Measurements from ENCODE around the gene PTPRN.
"Not testable (repeated sequence)": the region's sequence is repeated elsewhere in the genome, so short reads cannot be mapped to it uniquely, and the experiment has no call there.

PTPRN gene

DNA sequence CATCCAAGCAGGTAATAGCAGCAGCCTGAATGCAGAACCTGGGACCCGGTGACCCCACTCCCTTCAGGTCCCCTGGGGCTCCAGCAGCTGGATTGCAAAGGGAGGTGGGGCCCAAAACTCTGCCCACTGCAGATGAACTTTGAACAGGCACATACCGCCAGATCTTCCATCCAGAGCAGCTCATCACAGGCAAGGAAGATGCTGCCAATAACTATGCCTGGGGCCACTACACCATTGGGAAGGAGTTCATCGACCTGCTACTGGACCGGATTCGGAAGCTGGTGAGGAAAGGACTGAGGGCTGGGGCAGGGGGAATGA lies 39.2 kb downstream of the PTPRN start:
- DNase-seq (ENCODE audit: low read depth, low spot score) = no peak

GRCh38 chr2:219269362-219270054 lies 39.7 kb downstream of the PTPRN start:
- DNase-seq (ENCODE audit: low read depth, low spot score) = no peak

DNA sequence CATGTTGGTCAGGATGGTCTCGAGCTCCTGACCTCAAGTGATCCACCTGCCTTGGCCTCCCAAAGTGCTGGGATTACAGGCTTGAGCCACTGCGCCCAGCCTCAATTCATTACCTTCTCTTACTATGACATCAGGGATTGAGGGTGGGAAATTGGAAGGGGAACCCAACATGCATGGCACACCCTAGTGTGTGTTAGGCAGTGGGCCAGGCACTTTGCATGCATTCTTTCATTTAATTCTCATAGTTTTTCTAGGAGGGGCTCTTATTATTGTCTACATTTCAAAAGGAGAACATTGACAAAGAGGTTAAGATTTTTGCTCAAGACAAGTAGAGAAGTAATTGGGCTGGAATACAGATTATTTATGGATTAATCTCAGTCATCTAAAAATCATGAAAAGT lies 40.9 kb downstream of the PTPRN start:
- DNase-seq (ENCODE audit: low read depth, low spot score) = no peak

DNA sequence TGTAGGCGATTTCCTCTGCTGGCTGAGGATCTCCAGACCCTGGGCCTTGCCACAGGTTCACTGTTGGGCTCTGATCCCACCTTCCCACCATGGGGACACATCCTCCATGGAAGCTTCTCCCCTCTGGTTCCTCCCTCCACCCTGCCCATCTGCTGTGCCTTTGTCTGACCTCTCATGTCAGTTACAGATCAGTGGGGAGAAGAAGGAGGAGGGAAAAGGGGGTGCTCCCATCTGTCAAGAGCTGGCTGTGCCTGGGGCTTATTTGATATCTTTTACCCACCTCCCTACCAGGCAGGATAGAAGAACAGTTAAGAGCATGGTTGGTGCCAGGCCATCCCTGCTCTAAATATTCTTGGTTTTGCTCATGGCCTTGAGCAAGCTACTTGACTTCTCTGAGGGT lies 42.3 kb downstream of the PTPRN start:
- DNase-seq (ENCODE audit: low read depth, low spot score) = no peak

- no peak for DNase-seq (ENCODE audit: low read depth, low spot score)
Observed at GRCh38 chr2:219266232-219266631, 43.0 kb downstream of the PTPRN start.

GRCh38 chr2:219261024-219261855 lies 48.0 kb downstream of the PTPRN start:
- no peak for DNase-seq (ENCODE audit: low read depth, low spot score)

- DNase-seq (ENCODE audit: low read depth, low spot score) = not testable (repeated sequence)
Observed at GRCh38 chr2:219258942-219259341, 50.3 kb downstream of the PTPRN start.

DNA sequence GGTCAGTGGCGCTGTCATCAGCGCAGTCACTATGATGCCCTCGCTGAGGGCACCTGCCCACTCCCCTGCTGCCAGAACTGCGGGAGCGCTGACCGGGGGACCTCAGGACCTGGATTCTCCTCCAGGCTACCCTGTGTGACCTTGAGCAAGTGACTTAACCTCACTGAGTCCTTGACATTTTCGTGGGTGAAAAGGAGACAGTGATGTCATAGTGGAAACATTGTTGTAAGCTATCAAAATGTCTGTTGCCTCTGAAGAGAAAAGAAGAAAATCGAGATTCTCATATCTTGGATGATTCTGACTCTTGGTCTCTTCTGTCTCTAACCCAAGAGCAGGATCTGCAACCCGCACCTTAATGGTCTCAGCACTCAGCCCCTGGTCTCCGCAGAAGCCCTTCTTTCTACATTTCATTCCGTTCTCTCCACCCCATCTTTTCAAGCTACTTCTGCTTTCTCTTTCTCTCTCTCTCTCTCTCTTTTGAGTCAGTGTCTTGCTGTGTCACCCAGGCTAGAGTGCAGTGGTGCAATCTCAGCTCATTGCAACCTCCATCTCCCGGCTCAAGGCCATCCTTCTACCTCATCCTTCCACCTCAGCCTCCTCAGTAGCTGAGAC lies 54.5 kb downstream of the PTPRN start:
- no peak for DNase-seq (ENCODE audit: low read depth, low spot score)

GRCh38 chr2:219253753-219254589 lies 55.2 kb downstream of the PTPRN start, which contains the start of gene TUBA4A:
TSS of gene TUBA4A (minus strand) at chr2:219253918. CDS start at chr2:219253858, 60 bp downstream.
- no peak for DNase-seq (ENCODE audit: low read depth, low spot score)

- DNase-seq (ENCODE audit: low read depth, low spot score) = no peak
Observed at GRCh38 chr2:219252900-219253752, 56.1 kb downstream of the PTPRN start, which contains the start of gene TUBA4B. TSS of gene TUBA4B (plus strand) at chr2:219253243. CDS start at chr2:219253408, 165 bp downstream.

- no peak for DNase-seq (ENCODE audit: low read depth, low spot score)
Observed at GRCh38 chr2:219252570-219252899, 56.7 kb downstream of the PTPRN start.

- no peak for DNase-seq (ENCODE audit: low read depth, low spot score)
Observed at GRCh38 chr2:219252084-219252483, 57.1 kb downstream of the PTPRN start.

- DNase-seq (ENCODE audit: low read depth, low spot score) = no peak
Observed at GRCh38 chr2:219251656-219252055, 57.5 kb downstream of the PTPRN start.

DNA sequence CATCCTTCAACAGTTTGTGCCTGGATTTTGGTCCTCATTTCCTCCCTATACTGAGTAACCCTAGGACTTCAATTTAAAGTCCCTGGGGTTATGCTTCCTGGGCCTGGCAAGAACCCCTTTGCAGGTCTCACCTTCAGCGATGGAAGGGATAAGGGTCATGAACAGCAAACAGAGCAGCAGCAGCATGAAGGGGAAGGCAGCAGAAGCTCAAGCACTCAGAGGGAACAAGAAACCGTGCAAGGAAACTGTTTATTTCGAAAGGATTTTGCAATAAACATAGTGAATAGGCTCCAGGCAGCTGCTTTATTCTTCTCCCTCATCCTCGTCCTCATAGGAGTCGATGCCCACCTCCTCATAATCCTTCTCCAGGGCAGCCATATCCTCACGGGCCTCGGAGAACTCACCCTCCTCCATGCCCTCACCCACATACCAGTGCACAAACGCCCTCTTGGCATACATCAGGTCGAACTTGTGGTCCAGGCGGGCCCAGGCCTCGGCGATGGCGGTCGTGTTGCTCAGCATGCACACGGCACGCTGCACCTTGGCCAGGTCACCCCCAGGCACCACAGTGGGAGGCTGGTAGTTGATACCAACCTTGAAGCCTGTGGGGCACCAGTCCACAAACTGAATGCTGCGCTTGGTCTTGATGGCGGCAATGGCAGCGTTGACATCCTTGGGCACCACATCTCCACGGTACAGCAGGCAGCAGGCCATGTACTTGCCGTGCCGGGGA lies 59.0 kb downstream of the PTPRN start:
- DNase-seq (ENCODE audit: low read depth, low spot score) = no peak

DNA sequence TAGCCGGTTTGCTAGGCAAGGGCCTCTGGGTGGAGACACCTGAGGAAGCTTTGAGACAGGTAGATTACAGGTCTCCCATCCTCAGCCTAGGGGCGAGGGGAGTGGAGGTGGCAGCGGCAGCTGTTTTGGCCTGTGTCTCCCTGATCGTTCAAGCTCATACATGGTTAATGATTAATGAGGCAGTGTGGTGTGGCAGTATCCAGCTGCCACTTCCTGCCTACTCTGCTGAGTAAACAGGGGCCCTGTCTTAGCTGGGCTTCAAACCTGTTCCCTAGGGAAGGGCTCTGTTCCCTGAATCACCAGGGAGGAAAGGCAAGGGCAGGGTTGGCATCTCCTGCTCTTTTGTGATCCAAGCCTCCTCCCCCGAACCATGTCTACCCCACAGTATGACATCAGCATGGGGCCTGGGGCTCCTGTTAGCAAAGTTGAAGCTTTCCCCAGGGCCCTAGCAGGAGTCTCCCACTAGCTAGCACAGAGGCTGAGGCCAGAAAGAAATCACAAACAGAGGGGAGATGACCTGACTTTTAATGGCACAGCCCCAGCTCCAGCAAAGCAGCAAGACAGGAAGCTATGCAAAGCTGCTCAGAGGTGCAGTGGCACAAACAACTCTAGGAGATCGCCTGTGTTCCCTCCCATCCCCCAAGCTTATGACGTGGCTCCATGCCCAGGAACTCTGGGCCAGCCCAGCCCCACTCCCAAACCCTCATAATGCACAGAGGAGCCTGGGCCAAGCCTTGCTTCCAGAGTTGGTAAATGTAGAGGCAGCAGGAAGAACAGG lies 59.8 kb downstream of the PTPRN start:
- DNase-seq (ENCODE audit: low read depth, low spot score) = no peak

- no peak for DNase-seq (ENCODE audit: low read depth, low spot score)
Observed at GRCh38 chr2:219248845-219249202, 60.4 kb downstream of the PTPRN start.

DNA sequence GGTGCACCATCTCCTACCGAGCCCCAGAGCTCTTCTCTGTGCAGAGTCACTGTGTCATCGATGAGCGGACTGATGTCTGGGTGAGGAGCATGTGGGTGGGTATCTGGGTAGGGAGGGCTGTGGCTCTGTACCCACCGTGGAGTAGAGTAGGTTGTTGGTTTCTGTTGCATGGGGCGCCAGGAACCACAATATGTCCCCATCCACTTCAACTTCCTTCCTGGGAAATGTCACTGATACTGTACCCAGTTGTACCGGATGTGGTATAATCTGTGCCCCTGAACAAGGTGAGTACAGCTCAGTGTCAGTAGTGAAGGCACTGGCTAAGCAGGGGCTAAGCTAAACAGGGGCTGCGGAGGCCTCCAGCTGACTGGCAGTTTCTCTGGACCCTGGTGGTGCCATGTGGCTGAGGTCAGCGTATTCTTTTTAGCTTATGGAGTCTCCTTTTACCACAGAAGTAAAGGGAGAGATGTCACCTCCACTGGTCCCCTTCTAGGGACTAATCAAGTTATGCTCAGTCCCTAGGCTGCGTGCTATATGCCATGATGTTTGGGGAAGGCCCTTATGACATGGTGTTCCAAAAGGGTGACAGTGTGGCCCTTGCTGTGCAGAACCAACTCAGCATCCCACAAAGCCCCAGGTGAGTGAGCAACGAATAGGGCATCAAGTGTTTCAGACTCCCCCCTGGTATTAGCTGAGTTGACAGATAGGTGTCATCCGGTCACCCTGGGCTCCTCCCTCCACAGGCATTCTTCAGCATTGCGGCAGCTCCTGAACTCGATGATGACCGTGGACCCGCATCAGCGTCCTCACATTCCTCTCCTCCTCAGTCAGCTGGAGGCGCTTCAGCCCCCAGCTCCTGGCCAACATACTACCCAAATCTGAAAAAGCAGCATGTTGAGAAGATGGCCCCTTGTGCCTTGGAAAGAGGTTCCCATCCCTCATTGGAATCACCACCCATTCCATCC lies 61.2 kb downstream of the PTPRN start:
- DNase-seq (ENCODE audit: low read depth, low spot score) = no peak

DNA sequence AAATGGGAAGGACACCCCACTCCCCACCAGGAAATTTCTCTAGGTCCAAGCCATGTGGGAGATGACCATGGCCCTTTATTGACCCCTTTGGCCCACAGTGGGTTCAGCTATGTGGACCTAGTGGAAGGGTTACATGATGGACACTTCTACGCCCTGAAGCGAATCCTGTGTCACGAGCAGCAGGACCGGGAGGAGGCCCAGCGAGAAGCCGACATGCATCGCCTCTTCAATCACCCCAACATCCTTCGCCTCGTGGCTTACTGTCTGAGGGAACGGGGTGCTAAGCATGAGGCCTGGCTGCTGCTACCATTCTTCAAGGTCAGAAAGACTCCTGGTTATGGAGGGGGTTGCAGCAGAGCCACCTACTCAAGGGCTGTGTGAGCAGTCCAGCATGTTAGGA lies 62.6 kb downstream of the PTPRN start:
- no peak for DNase-seq (ENCODE audit: low read depth, low spot score)

GRCh38 chr2:219245899-219246230 lies 63.3 kb downstream of the PTPRN start:
- no peak for DNase-seq (ENCODE audit: low read depth, low spot score)
